ENCODE data around the gene CREBBP.

CREBBP gene

DNA sequence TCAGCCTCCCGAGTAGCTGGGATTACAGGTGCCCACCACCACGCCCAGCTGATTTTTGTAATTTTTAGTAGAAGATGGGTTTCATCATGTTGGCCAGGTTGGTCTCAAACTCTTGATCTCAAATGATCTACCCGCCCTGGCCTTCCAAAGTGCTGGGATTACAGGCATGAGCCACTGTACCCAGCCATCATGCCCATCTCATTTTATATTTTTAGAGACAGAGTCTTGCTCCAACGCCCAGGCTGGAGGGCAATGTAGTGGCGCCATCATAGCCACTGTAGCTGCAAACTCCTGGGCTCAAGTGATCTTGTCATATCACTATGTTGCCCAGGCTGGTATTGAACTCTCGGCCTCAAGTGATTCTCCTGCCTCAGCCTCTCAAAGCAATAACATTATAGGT, 120.0 kb downstream of the CREBBP start:
- no peak overlapping the region for H3K14ac ChIP-seq (ENCODE audit: low read length)
- no peak overlapping the region for H3K27ac ChIP-seq (replicated peaks; ENCODE audit: low read length)
- H3K4ac ChIP-seq (ENCODE audit: low read length) = no peak overlapping the region
- peaks cover 31 to 88% of the 10 kb centered on the region in 2 donors for H3K36me3 ChIP-seq (replicated peaks in 1 of 2; ENCODE audit: control insufficient read depth in 2 of 2, insufficient read depth in 2 of 2, low read length in 2 of 2)
- H3K4me2 ChIP-seq (ENCODE audit: insufficient read depth, low read length, poor library complexity, severe bottlenecking) = no peak overlapping the region
- H2AK5ac ChIP-seq (ENCODE audit: low read depth, low read length) = no peak overlapping the region
- no peak overlapping the region for H3K9ac ChIP-seq (ENCODE audit: low read depth, low read length, poor library complexity)
- no peak overlapping the region for H2BK5ac ChIP-seq (ENCODE audit: low read length)
- no peak for DNase-seq (ENCODE audit: low spot score)
- no peak overlapping the region for H2BK120ac ChIP-seq (ENCODE audit: low read depth, low read length)
- H3K23ac ChIP-seq (ENCODE audit: low read depth, low read length, poor library complexity) = no peak overlapping the region
- no peak overlapping the region for H3K4me3 ChIP-seq (ENCODE audit: low read length in 2 of 2)
- H3K4me1 ChIP-seq (ENCODE audit: control insufficient read depth in 2 of 2, insufficient read depth in 1 of 2, low read depth in 1 of 2, low read length in 2 of 2) = no peaks in the 10 kb centered on the region
- no peak overlapping the region for H4K91ac ChIP-seq (ENCODE audit: low read depth, low read length, poor library complexity)
- H3K18ac ChIP-seq (ENCODE audit: low read length) = no peak overlapping the region
- no CpG with 5 or more reads among the region's 6 CpGs for WGBS, 2 donors (ENCODE audit: extremely low coverage in 2 of 2, insufficient read length in 2 of 2, insufficient replicate concordance in 1 of 2)
- no peaks in the 10 kb centered on the region for H3K27me3 ChIP-seq (ENCODE audit: control insufficient read depth in 3 of 3, insufficient read depth in 3 of 3, low read depth in 1 of 3, low read length in 3 of 3)
- H3K79me1 ChIP-seq (ENCODE audit: low read depth, low read length) = peaks cover 2% of the 10 kb centered on the region
- H4K8ac ChIP-seq (ENCODE audit: low read depth, low read length) = no peak overlapping the region
- H2BK15ac ChIP-seq (ENCODE audit: low read length) = no peak overlapping the region
- no peak overlapping the region for H2BK12ac ChIP-seq (ENCODE audit: low read length)
- H3K9me3 ChIP-seq (replicated peaks in 1 of 2; ENCODE audit: control insufficient read depth in 2 of 2, insufficient read depth in 1 of 2, low read depth in 1 of 2, low read length in 2 of 2) = no peaks in the 10 kb centered on the region
- no peak overlapping the region for H2AFZ ChIP-seq (ENCODE audit: low read length)

DNA sequence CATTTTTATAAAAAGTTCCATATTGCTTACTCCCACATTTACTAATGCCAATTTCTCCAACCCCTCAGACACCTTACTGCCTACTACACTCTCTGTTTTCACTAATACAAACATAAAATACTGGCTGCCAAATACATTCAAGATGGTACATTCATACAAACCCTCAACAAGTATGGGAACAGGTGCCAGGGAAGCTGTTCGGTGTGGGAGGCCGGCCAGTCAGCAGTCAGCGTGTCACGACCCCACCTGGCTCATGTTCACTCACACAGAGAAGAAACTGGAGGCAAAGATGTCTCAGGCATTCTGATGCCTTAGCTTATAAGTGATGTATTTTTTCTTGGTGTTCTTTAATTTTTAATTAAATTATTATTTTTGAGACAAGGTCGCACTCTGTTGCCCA, 120.8 kb downstream of the CREBBP start:
- Histone ChIP-seq H2AK5ac (ENCODE audit: low read depth, low read length) (no peak overlapping the region), H3K4me2 (ENCODE audit: insufficient read depth, low read length, poor library complexity, severe bottlenecking) (no peak overlapping the region), H3K27me3 (ENCODE audit: control insufficient read depth in 3 of 3, insufficient read depth in 3 of 3, low read depth in 1 of 3, low read length in 3 of 3) (no peaks in the 10 kb centered on the region), H3K27ac (replicated peaks; ENCODE audit: low read length) (no peak overlapping the region), H3K9ac (ENCODE audit: low read depth, low read length, poor library complexity) (no peak overlapping the region), H3K36me3 (replicated peaks in 1 of 2; ENCODE audit: control insufficient read depth in 2 of 2, insufficient read depth in 2 of 2, low read length in 2 of 2) (peaks cover 29 to 89% of the 10 kb centered on the region in 2 donors), H4K8ac (ENCODE audit: low read depth, low read length) (no peak overlapping the region), H4K91ac (ENCODE audit: low read depth, low read length, poor library complexity) (no peak overlapping the region), H3K4me3 (ENCODE audit: low read length in 2 of 2) (no peak overlapping the region), H2BK120ac (ENCODE audit: low read depth, low read length) (no peak overlapping the region), H3K23ac (ENCODE audit: low read depth, low read length, poor library complexity) (no peak overlapping the region), H3K4ac (ENCODE audit: low read length) (no peak overlapping the region), H3K4me1 (ENCODE audit: control insufficient read depth in 2 of 2, insufficient read depth in 1 of 2, low read depth in 1 of 2, low read length in 2 of 2) (no peaks in the 10 kb centered on the region), H3K14ac (ENCODE audit: low read length) (no peak overlapping the region), H3K9me3 (replicated peaks in 1 of 2; ENCODE audit: control insufficient read depth in 2 of 2, insufficient read depth in 1 of 2, low read depth in 1 of 2, low read length in 2 of 2) (no peaks in the 10 kb centered on the region), H3K18ac (ENCODE audit: low read length) (no peak overlapping the region), H2AFZ (ENCODE audit: low read length) (no peak overlapping the region), H2BK15ac (ENCODE audit: low read length) (no peak overlapping the region), H2BK12ac (ENCODE audit: low read length) (no peak overlapping the region), H3K79me1 (ENCODE audit: low read depth, low read length) (peaks cover 2% of the 10 kb centered on the region), H2BK5ac (ENCODE audit: low read length) (no peak overlapping the region)
- no CpG with 5 or more reads among the region's 5 CpGs for WGBS, 2 donors (ENCODE audit: extremely low coverage in 2 of 2, insufficient read length in 2 of 2, insufficient replicate concordance in 1 of 2)
- no peak for DNase-seq (ENCODE audit: low spot score)

DNA sequence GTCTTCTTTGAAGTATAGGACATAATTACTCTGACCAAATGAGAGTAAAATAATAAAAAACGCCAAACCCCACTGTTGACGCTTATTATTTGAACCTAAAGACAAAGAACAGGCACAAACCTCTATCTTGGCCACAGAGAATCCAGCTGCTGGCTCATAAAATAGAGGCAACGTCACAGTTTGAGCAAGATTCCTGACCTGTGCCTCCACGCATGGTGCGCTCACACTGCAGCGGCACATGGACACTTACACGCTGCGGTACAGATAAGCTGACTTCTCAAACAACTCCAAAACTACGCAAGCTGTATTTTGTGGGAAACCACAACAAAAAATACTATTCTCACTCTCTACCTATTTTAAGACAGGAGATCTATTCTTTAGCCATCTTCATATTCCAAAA, 124.4 kb downstream of the CREBBP start:
- Histone ChIP-seq H2BK120ac (ENCODE audit: low read depth, low read length) (no peak overlapping the region), H3K14ac (ENCODE audit: low read length) (no peak overlapping the region), H3K4me3 (ENCODE audit: low read length in 2 of 2) (no peak overlapping the region), H3K9me3 (replicated peaks in 1 of 2; ENCODE audit: control insufficient read depth in 2 of 2, insufficient read depth in 1 of 2, low read depth in 1 of 2, low read length in 2 of 2) (no peaks in the 10 kb centered on the region), H3K27me3 (ENCODE audit: control insufficient read depth in 3 of 3, insufficient read depth in 3 of 3, low read depth in 1 of 3, low read length in 3 of 3) (no peaks in the 10 kb centered on the region), H2BK12ac (ENCODE audit: low read length) (no peak overlapping the region), H2AK5ac (ENCODE audit: low read depth, low read length) (no peak overlapping the region), H3K36me3 (replicated peaks in 1 of 2; ENCODE audit: control insufficient read depth in 2 of 2, insufficient read depth in 2 of 2, low read length in 2 of 2) (peaks cover 30 to 96% of the 10 kb centered on the region in 2 donors), H3K4ac (ENCODE audit: low read length) (no peak overlapping the region), H3K4me1 (ENCODE audit: control insufficient read depth in 2 of 2, insufficient read depth in 1 of 2, low read depth in 1 of 2, low read length in 2 of 2) (peaks cover 0 to 2% of the 10 kb centered on the region in 2 donors), H3K23ac (ENCODE audit: low read depth, low read length, poor library complexity) (no peak overlapping the region), H3K9ac (ENCODE audit: low read depth, low read length, poor library complexity) (no peak overlapping the region), H3K4me2 (ENCODE audit: insufficient read depth, low read length, poor library complexity, severe bottlenecking) (no peak overlapping the region), H3K27ac (replicated peaks; ENCODE audit: low read length) (no peak overlapping the region), H4K8ac (ENCODE audit: low read depth, low read length) (no peak overlapping the region), H3K79me1 (ENCODE audit: low read depth, low read length) (peaks cover 5% of the 10 kb centered on the region), H3K18ac (ENCODE audit: low read length) (no peak overlapping the region), H4K91ac (ENCODE audit: low read depth, low read length, poor library complexity) (no peak overlapping the region), H2AFZ (ENCODE audit: low read length) (no peak overlapping the region), H2BK5ac (ENCODE audit: low read length) (no peak overlapping the region), H2BK15ac (ENCODE audit: low read length) (no peak overlapping the region)
- no CpG with 5 or more reads among the region's 9 CpGs for WGBS, 2 donors (ENCODE audit: extremely low coverage in 2 of 2, insufficient read length in 2 of 2, insufficient replicate concordance in 1 of 2)
- DNase-seq (ENCODE audit: low spot score) = no peak

DNA sequence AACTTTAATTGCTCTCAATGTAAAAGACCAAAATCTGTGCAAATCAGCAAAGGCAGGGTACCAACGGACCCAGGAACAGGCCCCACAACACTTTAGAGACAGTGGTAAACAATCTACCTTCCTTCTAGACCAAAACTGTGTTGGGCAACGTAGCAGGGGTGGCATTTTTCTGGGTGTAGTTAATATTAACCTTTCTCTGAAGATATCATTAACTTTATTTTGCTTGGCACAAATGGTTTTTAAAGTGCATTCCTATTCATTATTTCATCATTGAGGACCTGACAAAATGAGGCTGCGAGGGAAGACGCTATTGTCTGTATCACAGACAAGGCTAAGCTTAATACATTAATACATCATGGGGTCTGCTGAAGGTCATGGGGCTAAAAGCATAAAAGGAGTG, 125.3 kb downstream of the CREBBP start:
- WGBS, 2 donors (ENCODE audit: extremely low coverage in 2 of 2, insufficient read length in 2 of 2, insufficient replicate concordance in 1 of 2) = no CpG with 5 or more reads among the region's 4 CpGs
- Histone ChIP-seq H2AFZ (ENCODE audit: low read length) (no peak overlapping the region), H4K91ac (ENCODE audit: low read depth, low read length, poor library complexity) (no peak overlapping the region), H3K18ac (ENCODE audit: low read length) (no peak overlapping the region), H3K9me3 (replicated peaks in 1 of 2; ENCODE audit: control insufficient read depth in 2 of 2, insufficient read depth in 1 of 2, low read depth in 1 of 2, low read length in 2 of 2) (no peaks in the 10 kb centered on the region), H3K23ac (ENCODE audit: low read depth, low read length, poor library complexity) (no peak overlapping the region), H2BK120ac (ENCODE audit: low read depth, low read length) (no peak overlapping the region), H3K14ac (ENCODE audit: low read length) (no peak overlapping the region), H2AK5ac (ENCODE audit: low read depth, low read length) (no peak overlapping the region), H3K9ac (ENCODE audit: low read depth, low read length, poor library complexity) (no peak overlapping the region), H2BK5ac (ENCODE audit: low read length) (no peak overlapping the region), H3K27ac (replicated peaks; ENCODE audit: low read length) (no peak overlapping the region), H4K8ac (ENCODE audit: low read depth, low read length) (no peak overlapping the region), H2BK12ac (ENCODE audit: low read length) (no peak overlapping the region), H3K4me1 (ENCODE audit: control insufficient read depth in 2 of 2, insufficient read depth in 1 of 2, low read depth in 1 of 2, low read length in 2 of 2) (peaks cover 0 to 2% of the 10 kb centered on the region in 2 donors), H3K4me3 (ENCODE audit: low read length in 2 of 2) (no peak overlapping the region), H3K36me3 (replicated peaks in 1 of 2; ENCODE audit: control insufficient read depth in 2 of 2, insufficient read depth in 2 of 2, low read length in 2 of 2) (peaks cover 32 to 99% of the 10 kb centered on the region in 2 donors), H3K27me3 (ENCODE audit: control insufficient read depth in 3 of 3, insufficient read depth in 3 of 3, low read depth in 1 of 3, low read length in 3 of 3) (no peaks in the 10 kb centered on the region), H3K79me1 (ENCODE audit: low read depth, low read length) (peaks cover 5% of the 10 kb centered on the region), H3K4me2 (ENCODE audit: insufficient read depth, low read length, poor library complexity, severe bottlenecking) (no peak overlapping the region), H2BK15ac (ENCODE audit: low read length) (no peak overlapping the region), H3K4ac (ENCODE audit: low read length) (no peak overlapping the region)
- DNase-seq (ENCODE audit: low spot score) = no peak

Measured in neuronal stem cell (in vitro differentiated cells).